GM19099 (cell line): ENCODE measurements around the gene KLF15.

Experiments
- POLR2A ChIP-seq: IDR thresholded peaks from 3 replicates; pipeline ENCODE4 v1.6.1; 2011; ENCODE audit warnings: low read depth; ENCODE audit not compliant: insufficient read length; ENCODE audit errors: extremely low read depth

KLF15 gene

GRCh38 chr3:126300001-126300760 is 57.0 kb downstream of the KLF15 start:
- TF ChIP-seq POLR2A, result no peak

DNA sequence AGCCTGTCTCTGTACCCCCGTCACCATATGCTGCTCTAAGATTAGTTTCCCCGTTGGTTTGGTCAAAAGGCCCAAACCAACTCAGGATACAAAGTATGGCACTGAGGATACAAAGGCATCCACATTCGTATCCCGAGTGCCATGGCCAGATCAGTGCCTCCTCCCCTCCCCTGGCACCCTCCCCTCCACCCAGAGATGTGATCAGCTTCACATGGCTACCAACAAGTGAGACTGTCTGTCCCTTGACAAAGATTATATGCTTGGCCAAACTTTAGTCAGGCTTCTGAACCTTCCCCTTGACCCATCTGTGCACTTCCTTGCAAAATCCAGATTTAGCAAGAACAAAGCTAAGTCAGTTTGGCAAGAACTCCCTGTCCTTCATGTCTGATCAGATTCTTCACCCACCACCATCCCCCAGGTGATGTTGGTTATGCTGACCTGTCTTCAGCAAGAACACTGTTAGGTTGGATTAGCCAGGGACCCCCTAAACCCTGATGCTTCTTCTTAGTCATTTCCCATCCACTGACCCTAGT is 61.7 kb downstream of the KLF15 start:
- TF ChIP-seq POLR2A, result no peak

GRCh38 chr3:126294211-126294808 is 62.9 kb downstream of the KLF15 start:
- no peak for TF ChIP-seq POLR2A

DNA sequence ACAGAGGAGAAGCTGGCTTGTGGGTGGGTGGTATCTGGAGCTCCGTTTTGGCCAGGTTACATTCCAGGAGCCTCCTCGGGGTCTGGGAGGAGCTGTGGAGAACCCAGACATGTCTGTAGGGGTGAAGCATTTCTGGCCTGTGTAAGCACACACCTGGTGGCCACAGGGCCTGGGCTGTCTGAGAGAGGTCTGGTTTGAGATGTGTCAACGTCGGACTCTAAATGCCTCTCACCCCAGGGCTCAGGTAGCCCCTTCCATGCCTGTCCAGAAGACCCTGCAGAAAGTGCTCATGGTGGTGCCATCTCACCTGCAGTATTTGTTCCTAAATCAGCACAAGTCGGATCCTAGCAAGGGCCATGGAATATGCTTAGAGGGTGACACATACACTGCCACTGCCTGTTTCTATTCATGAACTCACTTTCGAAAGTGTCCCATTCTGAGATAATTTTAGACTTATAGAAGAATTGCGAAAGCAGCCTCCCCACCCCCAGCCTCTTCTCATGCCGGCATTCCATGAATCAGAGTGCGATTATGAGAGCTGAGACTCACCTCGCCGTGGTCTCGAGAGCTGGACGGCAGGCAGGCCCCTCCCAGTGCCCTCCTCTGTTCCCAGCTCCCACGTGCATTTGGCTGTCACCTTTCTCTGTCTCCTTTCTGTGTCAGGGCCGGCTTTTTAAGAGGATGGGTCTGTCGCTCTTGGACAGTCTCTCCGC is 63.7 kb downstream of the KLF15 start:
- TF ChIP-seq POLR2A, result no peak
